ENCODE results near the gene RBMY1B. TPM values are rescaled to one million over a fixed set of nuclear protein-coding genes. Genes with fewer than 3 reads are reported as not detected.
"Not testable (repeated sequence)": the region's sequence is repeated elsewhere in the genome, so short reads cannot be mapped to it uniquely, and the experiment has no call there.

The RBMY1B gene
- total and polyA plus RNA-seq, 2 donors (not counting 1 experiment from before 2014, with no cell fraction given): not detected

DNA sequence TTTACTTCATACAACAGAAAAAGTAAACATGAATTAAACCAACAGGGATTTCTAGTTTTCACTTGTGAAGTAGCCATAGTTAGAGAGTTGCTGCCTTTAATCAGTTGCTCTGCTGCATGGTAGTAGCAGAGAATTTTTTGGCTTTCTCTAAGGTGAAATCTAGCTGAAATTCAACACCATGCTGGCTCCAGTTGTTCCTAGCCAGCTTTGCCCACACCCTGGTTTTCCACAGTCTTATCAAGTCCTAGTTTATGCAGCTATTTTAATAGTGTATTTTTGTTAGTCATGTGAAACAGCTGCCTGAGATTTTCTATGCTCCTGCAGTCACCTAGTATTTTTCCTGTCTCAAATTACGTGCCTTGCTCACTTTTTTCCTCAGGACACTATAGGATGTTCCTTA is 28.2 kb upstream of the RBMY1B start:
- Mint-ChIP-seq H3K4me3 (no peak overlapping the region), H3K27ac (no peak overlapping the region), H3K27me3 (no peaks in the 10 kb centered on the region), H3K9me3 (ENCODE audit: insufficient read depth) (no peaks in the 10 kb centered on the region), H3K4me1 (peaks cover 2% of the 10 kb centered on the region)
- no peak overlapping the region for H2AFZ ChIP-seq (ENCODE audit: insufficient read depth, low read depth, low read length, poor library complexity, severe bottlenecking)
- no peaks in the 10 kb centered on the region for H3K4me1 ChIP-seq (ENCODE audit: control insufficient read depth in 2 of 2, insufficient read depth in 2 of 2, low read length in 2 of 2)
- CTCF ChIA-PET: no interaction called here
- no peaks in the 10 kb centered on the region for H3K9me3 ChIP-seq (ENCODE audit: control extremely low read depth in 1 of 3, control insufficient read depth in 2 of 3, insufficient read depth in 1 of 3, low read length in 2 of 3)
- ATAC-seq (ENCODE audit: low read depth) (no peak), DNase-seq (no peak)
- H3K36me3 ChIP-seq (replicated peaks in 1 of 2; ENCODE audit: control extremely low read depth in 1 of 2, control insufficient read depth in 1 of 2, extremely low read depth in 1 of 2, insufficient read depth in 2 of 2, low read length in 1 of 2): no peaks in the 10 kb centered on the region
- H3K27ac ChIP-seq (ENCODE audit: low read length in 2 of 2): no peak overlapping the region
- H3K4me2 ChIP-seq (replicated peaks; ENCODE audit: low read depth, low read length, poor library complexity, severe bottlenecking): no peak overlapping the region
- no peak for TF ChIP-seq EZH2 (IDR thresholded peaks at IDR 0.05; ENCODE audit: borderline replicate concordance, insufficient read depth, low read depth, low read length, poor library complexity, severe bottlenecking)
- TF ChIP-seq, protein P1, sequence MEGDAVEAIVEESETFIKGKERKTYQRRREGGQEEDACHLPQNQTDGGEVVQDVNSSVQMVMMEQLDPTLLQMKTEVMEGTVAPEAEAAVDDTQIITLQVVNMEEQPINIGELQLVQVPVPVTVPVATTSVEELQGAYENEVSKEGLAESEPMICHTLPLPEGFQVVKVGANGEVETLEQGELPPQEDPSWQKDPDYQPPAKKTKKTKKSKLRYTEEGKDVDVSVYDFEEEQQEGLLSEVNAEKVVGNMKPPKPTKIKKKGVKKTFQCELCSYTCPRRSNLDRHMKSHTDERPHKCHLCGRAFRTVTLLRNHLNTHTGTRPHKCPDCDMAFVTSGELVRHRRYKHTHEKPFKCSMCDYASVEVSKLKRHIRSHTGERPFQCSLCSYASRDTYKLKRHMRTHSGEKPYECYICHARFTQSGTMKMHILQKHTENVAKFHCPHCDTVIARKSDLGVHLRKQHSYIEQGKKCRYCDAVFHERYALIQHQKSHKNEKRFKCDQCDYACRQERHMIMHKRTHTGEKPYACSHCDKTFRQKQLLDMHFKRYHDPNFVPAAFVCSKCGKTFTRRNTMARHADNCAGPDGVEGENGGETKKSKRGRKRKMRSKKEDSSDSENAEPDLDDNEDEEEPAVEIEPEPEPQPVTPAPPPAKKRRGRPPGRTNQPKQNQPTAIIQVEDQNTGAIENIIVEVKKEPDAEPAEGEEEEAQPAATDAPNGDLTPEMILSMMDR (IDR thresholded peaks at IDR 0.05): no peak
- POLR2A ChIA-PET: no interaction called here
- intact Hi-C loops (cut with micrococcal nuclease): no loop called here
- no peak overlapping the region for H3K9ac ChIP-seq (ENCODE audit: low read length)
- no CpG with 5 or more reads among the region's 1 CpG for WGBS (ENCODE audit: insufficient coverage)
- no peaks in the 10 kb centered on the region for H3K79me2 ChIP-seq (ENCODE audit: control insufficient read depth, insufficient read depth, low read length)
- no peak overlapping the region for H3K4me3 ChIP-seq (ENCODE audit: control extremely low read depth in 1 of 5, extremely low read depth in 1 of 5, insufficient read depth in 1 of 5, low read depth in 2 of 5, low read length in 4 of 5)
- H4K20me1 ChIP-seq (ENCODE audit: control insufficient read depth, insufficient read depth, low read length, poor library complexity, severe bottlenecking): no peaks in the 10 kb centered on the region
- H3K27me3 ChIP-seq (replicated peaks in 1 of 4; ENCODE audit: control extremely low read depth in 1 of 4, control insufficient read depth in 3 of 4, insufficient read depth in 4 of 4, low read length in 3 of 4): no peaks in the 10 kb centered on the region

DNA sequence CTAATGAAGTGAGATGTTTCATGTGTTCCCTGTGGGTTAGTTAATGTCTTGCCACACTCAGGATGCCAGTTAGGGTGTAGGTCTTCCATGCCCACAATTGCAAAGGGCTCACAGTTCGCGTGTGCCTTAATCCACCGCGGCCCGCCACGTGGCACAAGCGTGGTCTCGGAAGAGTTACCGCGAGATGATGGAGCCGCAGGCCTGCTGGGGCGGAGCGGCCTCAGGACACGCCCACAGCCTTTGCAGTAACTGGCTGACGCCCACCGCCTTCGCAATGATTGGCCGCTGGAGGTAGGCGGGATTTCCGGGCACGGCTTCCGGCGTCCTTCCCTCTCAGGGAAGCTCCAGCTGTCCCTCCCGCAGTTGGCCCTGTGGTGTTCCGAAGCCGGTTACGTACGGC is 23.4 kb downstream of the RBMY1B start, which contains the start of gene RBMY1A1:
Gene RBMY1A1 (plus strand): TSS at position 301 of the 400 bp plus-strand sequence. CDS start 2,013 bp downstream, outside the sequence.
- H3K79me2 ChIP-seq (ENCODE audit: control insufficient read depth, insufficient read depth, low read length); POLR2A ChIA-PET: not testable (repeated sequence)
- no CpG with 5 or more reads among the region's 28 CpGs for WGBS (ENCODE audit: insufficient coverage)

DNA sequence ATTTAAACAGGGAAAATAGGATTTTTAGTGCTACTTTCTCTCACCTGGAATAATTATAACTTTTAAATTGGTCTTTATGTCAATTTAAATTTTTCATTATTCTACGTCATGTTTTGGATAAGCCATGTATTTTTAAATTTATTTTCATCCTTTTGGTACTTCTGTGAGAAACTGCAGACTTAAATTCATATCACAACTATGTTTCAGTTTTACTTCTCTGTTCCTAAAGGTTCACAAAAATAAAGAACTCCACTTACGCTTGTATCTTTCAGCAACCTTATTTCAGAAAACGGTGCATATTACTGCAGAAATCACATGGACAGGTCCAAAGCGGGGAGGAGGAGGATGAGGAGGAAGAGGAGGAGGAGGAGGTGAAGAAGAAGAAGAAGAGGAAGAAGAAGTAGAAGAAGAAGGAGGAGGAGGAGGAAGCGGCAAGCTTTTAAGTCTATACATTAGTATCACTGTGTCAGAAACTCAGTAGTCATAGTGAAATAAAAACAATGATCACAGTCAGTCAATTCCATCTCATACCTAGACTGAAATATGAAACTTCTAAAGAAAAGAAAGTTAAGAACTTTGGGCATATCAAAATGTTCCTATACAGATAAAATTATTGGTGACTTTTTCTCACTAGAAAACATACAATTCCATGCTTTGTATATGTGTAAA is 48.3 kb downstream of the RBMY1B start:
- POLR2A ChIA-PET; H4K20me1 ChIP-seq (ENCODE audit: control insufficient read depth, insufficient read depth, low read length, poor library complexity, severe bottlenecking); H3K4me1 Mint-ChIP-seq; DNase-seq; H3K27me3 Mint-ChIP-seq; H3K4me3 Mint-ChIP-seq; H2AFZ ChIP-seq (ENCODE audit: insufficient read depth, low read depth, low read length, poor library complexity, severe bottlenecking); H3K27ac Mint-ChIP-seq; H3K79me2 ChIP-seq (ENCODE audit: control insufficient read depth, insufficient read depth, low read length); H3K36me3 ChIP-seq (replicated peaks in 1 of 2; ENCODE audit: control extremely low read depth in 1 of 2, control insufficient read depth in 1 of 2, extremely low read depth in 1 of 2, insufficient read depth in 2 of 2, low read length in 1 of 2); H3K9me3 ChIP-seq (ENCODE audit: control extremely low read depth in 1 of 3, control insufficient read depth in 2 of 3, insufficient read depth in 1 of 3, low read length in 2 of 3); intact Hi-C loops (cut with micrococcal nuclease); H3K4me1 ChIP-seq (ENCODE audit: control insufficient read depth in 2 of 2, insufficient read depth in 2 of 2, low read length in 2 of 2); H3K27me3 ChIP-seq (replicated peaks in 1 of 4; ENCODE audit: control extremely low read depth in 1 of 4, control insufficient read depth in 3 of 4, insufficient read depth in 4 of 4, low read length in 3 of 4); H3K4me3 ChIP-seq (ENCODE audit: control extremely low read depth in 1 of 5, extremely low read depth in 1 of 5, insufficient read depth in 1 of 5, low read depth in 2 of 5, low read length in 4 of 5); H3K27ac ChIP-seq (ENCODE audit: low read length in 2 of 2); H3K4me2 ChIP-seq (replicated peaks; ENCODE audit: low read depth, low read length, poor library complexity, severe bottlenecking); CTCF ChIA-PET; ATAC-seq (ENCODE audit: low read depth); H3K9me3 Mint-ChIP-seq (ENCODE audit: insufficient read depth); H3K9ac ChIP-seq (ENCODE audit: low read length): not testable (repeated sequence)
- WGBS (ENCODE audit: insufficient coverage): no CpG with 5 or more reads among the region's 5 CpGs

More for the DNA sequence above, 23.4 kb downstream of the RBMY1B start, which contains the start of gene RBMY1A1:
- ATAC-seq (ENCODE audit: low read depth); H3K4me2 ChIP-seq (replicated peaks; ENCODE audit: low read depth, low read length, poor library complexity, severe bottlenecking); H3K27ac Mint-ChIP-seq; H3K9me3 ChIP-seq (ENCODE audit: control extremely low read depth in 1 of 3, control insufficient read depth in 2 of 3, insufficient read depth in 1 of 3, low read length in 2 of 3); H3K27ac ChIP-seq (ENCODE audit: low read length in 2 of 2); intact Hi-C loops (cut with micrococcal nuclease); H3K9ac ChIP-seq (ENCODE audit: low read length); H3K9me3 Mint-ChIP-seq (ENCODE audit: insufficient read depth); H3K4me3 Mint-ChIP-seq; H4K20me1 ChIP-seq (ENCODE audit: control insufficient read depth, insufficient read depth, low read length, poor library complexity, severe bottlenecking); H3K36me3 ChIP-seq (replicated peaks in 1 of 2; ENCODE audit: control extremely low read depth in 1 of 2, control insufficient read depth in 1 of 2, extremely low read depth in 1 of 2, insufficient read depth in 2 of 2, low read length in 1 of 2); H3K4me1 ChIP-seq (ENCODE audit: control insufficient read depth in 2 of 2, insufficient read depth in 2 of 2, low read length in 2 of 2); H2AFZ ChIP-seq (ENCODE audit: insufficient read depth, low read depth, low read length, poor library complexity, severe bottlenecking); DNase-seq; H3K4me3 ChIP-seq (ENCODE audit: control extremely low read depth in 1 of 5, extremely low read depth in 1 of 5, insufficient read depth in 1 of 5, low read depth in 2 of 5, low read length in 4 of 5); H3K27me3 ChIP-seq (replicated peaks in 1 of 4; ENCODE audit: control extremely low read depth in 1 of 4, control insufficient read depth in 3 of 4, insufficient read depth in 4 of 4, low read length in 3 of 4); CTCF ChIA-PET; H3K4me1 Mint-ChIP-seq; H3K27me3 Mint-ChIP-seq: not testable (repeated sequence)

All from B cell (primary cell).